Activated CD4-positive, alpha-beta T cell treated with anti-CD3 and anti-CD28 coated beads, Interleukin-2, amount 50 U/mL, for 1 hour (primary cell): ENCODE results near the gene OVCA2.
"Not testable (repeated sequence)": the region's sequence is repeated elsewhere in the genome, so short reads cannot be mapped to it uniquely, and the experiment has no call there.

Source experiments
- DNase-seq: peaks from one replicate; pipeline ENCODE4 v3.0.0-alpha.2; 2020

OVCA2 gene

GRCh38 chr17:2041561-2042389, at the start of gene OVCA2:
Gene OVCA2 (plus strand): TSS chr17:2042022. CDS start chr17:2042048, 26 bp downstream.
- DNase-seq = peak; percentile 98

DNA sequence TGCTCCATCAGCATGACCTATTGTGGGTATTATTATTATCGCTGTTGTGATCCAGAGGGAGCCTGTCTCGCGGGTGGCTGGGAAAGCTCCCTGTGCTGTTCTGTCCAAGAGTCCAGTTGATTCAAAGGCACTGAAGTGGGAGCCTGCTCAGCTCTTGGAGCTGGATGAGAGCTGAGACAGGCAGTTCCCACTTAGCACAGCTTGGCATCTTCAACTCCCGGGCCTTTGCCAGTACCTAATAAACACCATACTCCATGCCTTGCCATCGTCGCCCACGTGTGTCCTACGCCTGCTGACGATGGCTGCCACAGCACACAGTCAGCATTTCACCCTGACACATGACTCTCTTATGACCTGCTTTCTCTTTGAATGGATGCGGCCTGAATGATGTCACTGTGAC, 49.3 kb upstream of the OVCA2 start:
- DNase-seq = no peak

DNA sequence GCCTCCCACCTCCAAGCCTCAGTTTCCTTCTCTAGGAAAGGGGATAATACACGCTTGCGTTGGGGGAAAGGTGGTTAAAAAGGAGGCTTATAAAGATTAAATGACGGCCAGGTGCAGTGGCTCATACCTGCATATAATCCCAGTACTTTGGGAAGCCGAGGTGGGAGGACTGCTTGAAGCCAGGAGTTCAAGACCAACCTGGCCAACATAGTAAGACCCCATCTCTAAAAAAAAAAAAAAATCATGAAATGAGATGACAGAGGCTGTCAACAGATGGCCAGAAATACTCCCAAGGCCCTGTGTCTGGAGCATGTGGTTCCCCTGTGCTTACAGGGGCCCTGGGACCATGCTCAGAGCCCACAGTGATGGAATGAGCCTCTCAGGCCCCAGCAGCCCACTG, 47.1 kb upstream of the OVCA2 start:
- DNase-seq = no peak

DNA sequence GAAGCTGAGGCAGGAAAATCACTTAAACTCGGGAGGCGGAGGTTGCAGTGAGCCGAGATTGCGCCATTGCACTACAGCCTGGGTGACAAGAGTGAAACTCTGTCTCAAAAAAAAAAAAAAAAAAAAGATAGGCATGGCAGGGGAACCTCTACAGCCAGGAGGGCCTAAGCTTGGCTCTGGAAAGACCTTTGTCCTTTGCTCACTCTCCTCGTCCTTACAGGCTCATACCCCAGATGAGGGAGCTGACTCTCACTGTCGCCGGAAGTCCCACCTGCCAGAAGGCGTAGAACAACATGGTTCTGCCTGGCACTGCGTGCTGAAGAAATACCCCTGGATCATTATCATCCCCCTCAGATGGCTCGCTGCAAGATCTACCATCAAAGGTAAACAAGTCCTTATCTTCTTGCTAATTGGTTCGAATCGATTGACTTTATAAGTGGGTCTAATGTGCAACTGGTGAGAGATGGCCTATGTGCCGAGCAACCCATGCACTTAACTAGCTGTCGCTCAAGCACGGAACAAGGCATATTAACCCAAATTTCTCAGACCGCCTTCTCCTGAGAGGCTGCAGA, 46.4 kb upstream of the OVCA2 start:
- DNase-seq = no peak

GRCh38 chr17:1995907-1996799, 45.7 kb upstream of the OVCA2 start:
- no peak for DNase-seq

- no peak for DNase-seq
These were observed 45.0 kb upstream of the OVCA2 start for GRCh38 chr17:1996800-1997288.

- no peak for DNase-seq
These were observed 44.4 kb upstream of the OVCA2 start for GRCh38 chr17:1997289-1997926.

DNA sequence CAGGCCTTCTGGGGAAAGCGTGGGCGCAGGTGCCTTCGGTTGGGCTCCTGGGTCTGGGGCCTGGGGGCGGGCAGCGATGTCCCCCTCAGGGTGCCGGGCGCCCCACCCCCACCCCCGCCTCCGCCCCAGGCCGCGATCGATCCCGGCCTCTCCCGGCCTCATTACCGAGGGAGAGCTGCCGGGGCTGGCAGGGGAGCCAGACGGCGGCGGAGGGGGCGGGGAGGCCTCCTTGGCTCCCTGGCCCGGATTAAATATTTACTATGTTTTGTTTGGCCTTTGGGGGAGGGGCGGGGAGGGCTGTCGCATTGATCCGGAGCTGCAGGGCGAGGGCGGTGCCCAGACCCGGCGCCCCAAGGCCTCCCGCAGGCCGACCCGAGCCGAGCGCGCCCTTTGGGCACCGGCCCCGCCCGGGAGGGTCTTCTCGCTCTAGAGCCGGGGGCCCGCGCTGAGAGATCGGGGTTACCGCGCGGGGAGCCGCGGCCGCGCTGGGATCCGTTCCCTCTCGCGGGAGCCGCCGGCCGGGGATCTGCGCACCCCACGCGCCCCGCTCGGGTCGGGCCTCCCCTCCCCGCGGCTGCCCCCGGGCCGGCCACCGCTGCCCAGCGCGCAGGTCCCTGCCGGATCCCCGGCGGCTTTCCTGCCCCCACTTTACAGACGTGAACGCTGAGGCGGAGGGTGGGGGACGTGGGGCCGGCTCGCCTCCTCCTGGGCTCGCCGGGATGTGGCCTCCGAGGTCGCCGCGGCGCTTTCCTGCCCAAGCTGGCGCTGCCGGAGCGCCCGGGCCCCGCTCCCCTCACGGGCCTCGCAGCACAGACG, 43.7 kb upstream of the OVCA2 start:
- no peak for DNase-seq

GRCh38 chr17:1999557-2000251, 42.1 kb upstream of the OVCA2 start:
- no peak for DNase-seq

- no peak for DNase-seq
These were observed 39.0 kb upstream of the OVCA2 start for GRCh38 chr17:2002767-2003329.

DNA sequence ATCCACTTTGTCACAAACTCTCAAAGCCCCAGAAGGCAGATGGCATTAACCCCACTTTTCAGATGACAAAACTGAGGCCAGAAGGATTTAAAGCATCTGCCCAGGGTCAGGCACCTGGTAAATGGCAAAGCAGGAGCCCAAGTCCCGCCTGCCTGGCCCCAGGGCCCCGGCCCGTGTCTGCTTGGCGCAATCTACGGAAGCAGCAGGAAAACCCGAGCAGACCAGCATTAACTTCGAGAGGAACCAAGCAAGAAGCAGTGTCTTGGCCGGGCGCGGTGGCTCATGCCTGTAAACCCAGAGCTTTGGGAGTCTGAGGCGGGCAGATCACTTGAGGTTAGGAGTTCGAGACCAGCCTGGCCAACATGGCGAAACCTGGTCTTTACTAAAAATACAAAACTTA, 38.3 kb upstream of the OVCA2 start:
- no peak for DNase-seq

- no peak for DNase-seq
These were observed 37.3 kb upstream of the OVCA2 start for GRCh38 chr17:2004435-2004952.

- DNase-seq = no peak
These were observed 33.3 kb upstream of the OVCA2 start for GRCh38 chr17:2008332-2009126.

DNA sequence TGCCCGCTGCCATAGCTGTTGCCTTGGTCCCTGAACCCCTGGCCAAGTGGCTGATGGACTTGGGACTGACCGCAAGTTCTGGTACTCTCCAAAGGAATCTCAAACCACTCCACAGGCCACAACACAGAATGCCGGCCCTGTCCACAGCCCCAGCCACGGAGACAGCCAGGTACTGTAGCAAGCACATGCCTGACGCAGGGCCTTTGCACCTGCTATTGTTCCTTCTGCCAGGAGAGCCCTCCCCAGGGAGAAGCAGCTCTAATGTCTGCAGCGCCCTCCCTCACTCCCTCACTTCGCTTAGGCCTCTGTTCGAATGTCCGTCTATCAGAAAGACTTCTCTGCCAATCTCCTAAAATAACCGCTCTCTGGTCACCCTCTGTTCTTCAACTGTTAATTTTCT, 32.1 kb upstream of the OVCA2 start:
- no peak for DNase-seq

DNA sequence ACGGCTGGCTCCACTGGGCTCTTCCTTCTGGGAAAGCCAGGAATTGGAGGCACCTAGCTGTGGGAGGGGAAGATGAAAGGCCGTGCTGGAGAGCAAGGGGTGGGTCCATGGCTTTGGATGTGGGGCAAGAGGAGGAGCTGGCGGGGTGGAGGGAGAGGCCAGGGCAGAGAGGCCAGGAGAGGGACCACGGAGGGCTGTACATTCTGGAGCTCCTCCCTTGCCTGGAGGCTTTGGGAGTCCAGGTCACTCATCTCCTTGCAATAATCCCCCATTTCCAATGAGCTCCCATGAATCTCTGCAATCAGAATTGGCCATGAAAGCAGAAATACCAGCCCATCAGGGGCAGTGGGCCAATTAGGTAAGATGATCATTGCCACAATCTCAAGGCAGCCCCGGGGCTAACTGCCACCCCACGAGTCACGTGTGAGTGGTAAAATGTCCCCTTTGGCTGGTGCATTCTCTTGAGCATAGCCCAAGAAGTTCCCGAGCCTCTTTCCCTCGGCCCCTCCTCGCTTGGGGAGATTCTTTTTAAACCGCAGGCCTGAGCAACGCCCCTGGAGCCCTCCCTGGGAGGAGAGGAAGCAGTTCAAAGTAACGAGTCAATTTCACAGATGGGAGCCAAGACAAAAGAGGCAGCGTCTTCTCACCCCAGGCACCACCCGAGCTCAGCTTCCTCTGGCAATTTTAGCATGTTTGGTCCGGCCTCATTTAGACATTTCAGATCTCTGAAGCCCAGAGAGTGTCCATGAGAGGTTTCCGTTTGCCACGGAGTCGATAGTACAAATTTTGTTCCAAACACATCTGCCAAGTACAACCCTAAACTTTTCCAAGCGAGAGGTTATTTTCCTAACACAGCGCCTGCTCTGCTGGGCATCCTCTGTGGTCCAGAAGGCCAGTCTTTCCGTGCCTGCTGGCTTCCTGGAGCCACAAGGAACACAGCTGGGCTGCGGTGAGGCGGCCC, 30.1 kb upstream of the OVCA2 start:
- no peak for DNase-seq

GRCh38 chr17:2012499-2012898, 29.3 kb upstream of the OVCA2 start:
- DNase-seq = no peak

DNA sequence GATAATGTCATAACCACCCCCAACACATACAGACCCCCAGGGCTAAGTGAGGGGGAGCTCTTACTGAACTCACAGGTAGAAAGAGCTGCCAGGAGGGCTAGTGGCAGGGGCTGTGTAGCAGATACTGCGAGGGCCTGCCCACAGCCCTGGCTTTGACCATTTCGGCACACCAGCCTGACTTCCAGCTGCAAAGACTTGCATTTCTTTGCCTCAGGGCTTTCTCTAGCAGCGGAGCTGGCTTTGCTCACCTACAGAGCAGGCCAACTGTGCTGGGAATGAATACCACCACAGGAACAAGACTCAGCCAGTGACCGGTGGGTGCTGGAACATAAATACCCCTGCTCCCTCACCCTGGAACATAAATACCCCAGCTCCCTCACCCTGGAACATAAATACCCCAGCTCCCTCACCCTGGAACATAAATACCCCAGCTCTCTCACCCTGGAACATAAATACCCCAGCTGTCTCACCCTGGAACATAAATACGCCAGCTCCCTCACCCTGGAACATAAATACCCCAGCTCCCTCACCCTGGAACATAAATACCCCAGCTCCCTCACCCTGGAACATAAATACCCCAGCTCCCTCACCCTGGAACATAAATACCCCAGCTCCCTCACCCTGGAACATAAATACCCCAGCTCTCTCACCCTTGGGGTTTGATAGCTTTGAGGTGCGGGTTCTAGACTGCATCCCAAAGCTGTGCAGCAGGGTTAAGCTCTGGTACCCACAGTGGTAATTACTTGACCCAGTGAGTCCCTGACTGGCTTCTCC, 28.4 kb upstream of the OVCA2 start:
- DNase-seq = not testable (repeated sequence)

DNA sequence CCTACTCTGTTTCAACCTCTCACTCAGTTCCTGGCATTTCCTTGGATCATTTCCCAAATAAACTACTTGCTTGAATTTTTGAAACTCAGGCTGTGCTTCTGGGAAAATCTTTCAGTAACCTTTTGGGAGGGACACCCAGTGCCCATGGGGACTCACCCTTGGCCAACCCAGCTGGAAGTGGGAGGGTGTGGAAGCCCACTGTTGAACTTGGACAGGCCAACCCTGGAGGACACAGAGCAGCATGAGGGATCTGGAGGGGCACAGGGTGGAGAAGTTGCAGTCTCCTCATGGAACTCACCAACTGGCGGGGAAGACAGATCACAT, 27.9 kb upstream of the OVCA2 start:
- no peak for DNase-seq
